GM12878 (cell line): Measurements from ENCODE around the gene LPCAT2. TPM values are rescaled to one million over a fixed set of nuclear protein-coding genes. Genes with fewer than 3 reads are reported as not detected.

Experiments used
- ATAC-seq: fragments of 200-7000 bp; cut with Tn5 transposase; 3 replicates; pipeline ENCODE4 v1.9.1; 2020; ENCODE audit warnings: mild to moderate bottlenecking, moderate library complexity
- BruUV-seq: library from RNA; stranded (reverse); fragments of 400-500 nt; replicated peaks from 2 replicates; lab custom pipeline; 2021; lab: Mats Ljungman, UMichigan
- CTCF ChIA-PET: fragments of 300-600 bp; sonication (Branson Sonifier 250); formaldehyde crosslinking; extraction: SDS; loops from one replicate; lab custom pipeline; 2021; ENCODE audit warnings: inconsistent platforms; lab: Yijun Ruan, JAX
- POLR2A ChIA-PET: fragments of 350-600 bp; formaldehyde crosslinking; extraction: SDS; loops from one replicate; lab custom pipeline; 2021; ENCODE audit warnings: inconsistent platforms; lab: Charles Lee
- RAD21 ChIA-PET: fragments of 300-600 bp; sonication (Branson Sonifier 250); formaldehyde crosslinking; loops from one replicate; lab custom pipeline; 2023; ENCODE audit warnings: antibody characterized with exemption; ENCODE audit not compliant: unreplicated experiment; lab: Charles Lee
- SMC1A ChIA-PET: fragments of 300-600 bp; sonication (Branson Sonifier 250); formaldehyde crosslinking; loops from one replicate; lab custom pipeline; 2023; ENCODE audit not compliant: unreplicated experiment, uncharacterized antibody; lab: Charles Lee
- DNase-seq: peaks from one replicate; pipeline ENCODE4 v3.0.0-alpha.2; 2011; ENCODE audit warnings: low read depth, low spot score
- FAIRE-seq: peaks from 3 replicates; lab custom pipeline; 2011; peaks lifted over from hg19 to GRCh38; lab: Jason Lieb, UNC
- H2AFZ ChIP-seq: 2 replicates; pipeline ENCODE4 v1.6.0; 2011; ENCODE audit warnings: low read depth, low read length, control low read depth; ENCODE audit not compliant: control insufficient read depth
- H3K27ac ChIP-seq: 2 replicates; pipeline ENCODE4 v1.5.1; 2011; ENCODE audit warnings: control low read depth; ENCODE audit not compliant: control insufficient read depth, insufficient read depth
- H3K27me3 ChIP-seq, 2 experiments: replicated peaks in 1 of 2; 2 replicates each; pipeline versions ENCODE4 v1.6.0 to v1.6.1; 2011; ENCODE audit warnings: low read length in 1 of 2; ENCODE audit not compliant: control insufficient read depth in 2 of 2, insufficient read depth in 2 of 2
- H3K36me3 ChIP-seq, 2 experiments: 2 replicates each; pipeline ENCODE4 v1.5.1; 2011; ENCODE audit warnings: low read length in 1 of 2; ENCODE audit not compliant: control insufficient read depth in 2 of 2, insufficient read depth in 2 of 2
- H3K4me1 ChIP-seq: 2 replicates; pipeline ENCODE4 v1.6.1; 2011; ENCODE audit warnings: mild to moderate bottlenecking, low read length, moderate library complexity, mixed read lengths; ENCODE audit not compliant: control insufficient read depth, insufficient read depth
- H3K4me2 ChIP-seq: 2 replicates; pipeline ENCODE4 v1.6.0; 2011; ENCODE audit warnings: control low read depth; ENCODE audit not compliant: control insufficient read depth, insufficient read depth
- H3K4me3 ChIP-seq: fragments of 200-600 bp; sonication (generic); 2 replicates; pipeline ENCODE4 v1.5.1; 2016
- H3K79me2 ChIP-seq: 2 replicates; pipeline ENCODE4 v1.6.0; 2011; ENCODE audit warnings: low read length; ENCODE audit not compliant: control insufficient read depth, insufficient read depth
- H3K9ac ChIP-seq: 2 replicates; pipeline ENCODE4 v1.8.0; 2011; ENCODE audit warnings: low read length, control low read depth, mixed read lengths; ENCODE audit not compliant: control insufficient read depth, insufficient read depth
- H3K9me3 ChIP-seq: replicated peaks from 3 replicates; pipeline ENCODE4 v1.5.1; 2011; ENCODE audit warnings: mild to moderate bottlenecking, low read length; ENCODE audit not compliant: control insufficient read depth, insufficient read depth
- H4K20me1 ChIP-seq: 2 replicates; pipeline ENCODE4 v1.6.0; 2011; ENCODE audit not compliant: control insufficient read depth, insufficient read depth
- ATF2 ChIP-seq: IDR thresholded peaks from 2 replicates; pipeline ENCODE4 v1.6.1; 2012; ENCODE audit warnings: low read length, inconsistent platforms
- BRCA1 ChIP-seq: IDR thresholded peaks from 2 replicates; pipeline ENCODE4 v1.6.1; 2011; ENCODE audit warnings: low read depth, low read length, improper control_type of control experiment
- CHD4 ChIP-seq: fragments of 200-600 bp; sonication (generic); IDR thresholded peaks from 2 replicates; pipeline ENCODE4 v1.6.1; 2016; ENCODE audit warnings: mild to moderate bottlenecking
- ESRRA ChIP-seq: IDR thresholded peaks from 2 replicates; pipeline ENCODE4 v1.6.1; 2012; ENCODE audit warnings: mild to moderate bottlenecking, low read length, improper control_type of control experiment
- MLLT1 ChIP-seq: fragments of 450-650 bp; IDR thresholded peaks from 2 replicates; pipeline ENCODE4 v1.6.1; 2016; ENCODE audit warnings: mild to moderate bottlenecking
- MYB ChIP-seq: fragments of 150-350 bp; IDR thresholded peaks from 2 replicates; pipeline ENCODE4 v1.6.1; 2014; ENCODE audit warnings: mild to moderate bottlenecking, low read depth, low read length, borderline replicate concordance
- NR2C1 ChIP-seq: fragments of 450-650 bp; IDR thresholded peaks from 2 replicates; pipeline ENCODE4 v1.6.1; 2017; ENCODE audit warnings: antibody characterized with exemption, mild to moderate bottlenecking, moderate library complexity
- POLR2AphosphoS5 ChIP-seq: IDR thresholded peaks from 2 replicates; pipeline ENCODE4 v1.6.1; 2011; ENCODE audit warnings: mild to moderate bottlenecking, low read length, inconsistent platforms
- SRF ChIP-seq, 2 experiments: IDR thresholded peaks; 2 replicates each; pipeline ENCODE4 v1.6.1; 2011; ENCODE audit warnings: low read depth in 2 of 2, low read length in 2 of 2, mild to moderate bottlenecking in 1 of 2, moderate library complexity in 1 of 2
- SUPT20H ChIP-seq: IDR thresholded peaks from 2 replicates; pipeline ENCODE4 v1.6.1; 2011; ENCODE audit warnings: low read depth, mild to moderate bottlenecking, low read length, moderate library complexity, borderline replicate concordance; ENCODE audit not compliant: control insufficient read depth
- TCF7 ChIP-seq: IDR thresholded peaks from 2 replicates; pipeline ENCODE4 v1.6.1; 2014; ENCODE audit warnings: antibody characterized with exemption, borderline replicate concordance
- ZBED1 ChIP-seq: IDR thresholded peaks from 2 replicates; pipeline ENCODE4 v1.6.1; 2016; ENCODE audit warnings: borderline replicate concordance
- ZNF274 ChIP-seq: IDR thresholded peaks from one replicate; pipeline ENCODE4 v1.8.0; 2011; ENCODE audit not compliant: insufficient read length, insufficient read depth
- ZSCAN29 ChIP-seq: fragments of 450-650 bp; IDR thresholded peaks from 2 replicates; pipeline ENCODE4 v1.6.1; 2017; ENCODE audit warnings: mild to moderate bottlenecking, moderate library complexity
- in situ Hi-C: fragments of 300-500 bp; cut with MboI; formaldehyde crosslinking; loops from 9 replicates; pipeline ENCODE4 v1.14.3; 2018; ENCODE audit warnings: mixed read lengths
- intact Hi-C: fragments of 100-400 bp; cut with micrococcal nuclease; formaldehyde crosslinking; loops from one replicate; pipeline ENCODE4 v1.14.2; 2022; ENCODE audit not compliant: unreplicated experiment
- polyA plus RNA-seq, 11 experiments: library from polyadenylated mRNA; depleted of rRNA in 4 of 11; unstranded in 6 of 11; stranded (reverse) in 5 of 11; fragments of >200 nt; fragmentation: Nextera tagmentation in 4 of 11; fragmentation: Illumina TruSeq in 1 of 11; extraction: Ambion mirVana in 4 of 11; extraction: Trizol in 1 of 11; gene quantifications; 1 replicate in 1 of 11; 2 replicates in 10 of 11; pipeline versions ENCODE4 v1.2.1 to v1.2.3, GENCODE V29; 2011 to 2016; ENCODE audit warnings: inconsistent platforms in 2 of 11, missing spikeins in 2 of 11, low read depth in 1 of 11
- total RNA-seq, 4 experiments: library from RNA; depleted of rRNA in 3 of 4; stranded (reverse); fragments of >200 nt in 3 of 4; fragmentation: Illumina TruSeq in 1 of 4; extraction: Trizol in 1 of 4; gene quantifications; 2 replicates each; pipeline versions ENCODE4 v1.2.1 to v1.2.3, GENCODE V29; 2013 to 2021

LPCAT2 gene
- total and polyA plus RNA-seq, 10 of the 15 experiments (the other 5 are each of a cell fraction or from before 2014, with no cell fraction given), result 0.01 TPM; not detected in 9

- Histone ChIP-seq H3K4me3 (no peak overlapping the region), H3K4me1 (no peaks in the 10 kb centered on the region), H4K20me1 (no peaks in the 10 kb centered on the region), H3K36me3 (no peaks in the 10 kb centered on the region), H3K4me2 (no peak overlapping the region), H2AFZ (no peak overlapping the region), H3K79me2 (no peaks in the 10 kb centered on the region), H3K9me3 (no peaks in the 10 kb centered on the region), H3K9ac (no peak overlapping the region), H3K27me3 (no peaks in the 10 kb centered on the region), H3K27ac (no peak overlapping the region)
- CTCF ChIA-PET, result interaction anchor here (1.8 to 2.9 kb wide), 2 partner anchors 14 to 63 kb away, joined by 3 to 11 read pairs; no protein-coding TSS in a partner anchor
- DNase-seq (no peak), FAIRE-seq (no peak), ATAC-seq (no peak)
- SMC1A ChIA-PET, result interaction anchor here (1.0 kb wide), 1 partner anchor 27 kb away, joined by 5 read pairs; no protein-coding TSS in a partner anchor
- intact Hi-C loops (no loop called here), in situ Hi-C loops (no loop called here)
- no peak for TF ChIP-seq ZSCAN29
- no peak for TF ChIP-seq NR2C1
- no peak for TF ChIP-seq ZBED1
- no peak for TF ChIP-seq CHD4
- no peak for TF ChIP-seq SUPT20H
- no peak for TF ChIP-seq MYB
- TF ChIP-seq MLLT1, result no peak
- TF ChIP-seq TCF7, result no peak
- TF ChIP-seq POLR2AphosphoS5, result no peak
- TF ChIP-seq SRF (IDR thresholded peaks at IDR 0.05; ENCODE audit: low read depth in 2 of 2, low read length in 2 of 2), result no peak
- TF ChIP-seq ESRRA, result no peak
- no peak for TF ChIP-seq BRCA1
- no peak for TF ChIP-seq ZNF274
- TF ChIP-seq ATF2, result no peak
- no TSS peak for BruUV-seq
- RAD21 ChIA-PET, result no interaction called here
- POLR2A ChIA-PET, result no interaction called here
Measured at GRCh38 chr16:55527885-55528284, 19.0 kb downstream of the LPCAT2 start.
